Measurements from ENCODE around the gene CUL9. TPM values are rescaled to one million over a fixed set of nuclear protein-coding genes. Genes with fewer than 3 reads are reported as not detected.

CUL9 gene
- total RNA-seq, 5 donors from 2014 or later (not counting 1 experiment from before 2014, with no cell fraction given), result 92.5 to 107 (median 96.5) TPM

DNA sequence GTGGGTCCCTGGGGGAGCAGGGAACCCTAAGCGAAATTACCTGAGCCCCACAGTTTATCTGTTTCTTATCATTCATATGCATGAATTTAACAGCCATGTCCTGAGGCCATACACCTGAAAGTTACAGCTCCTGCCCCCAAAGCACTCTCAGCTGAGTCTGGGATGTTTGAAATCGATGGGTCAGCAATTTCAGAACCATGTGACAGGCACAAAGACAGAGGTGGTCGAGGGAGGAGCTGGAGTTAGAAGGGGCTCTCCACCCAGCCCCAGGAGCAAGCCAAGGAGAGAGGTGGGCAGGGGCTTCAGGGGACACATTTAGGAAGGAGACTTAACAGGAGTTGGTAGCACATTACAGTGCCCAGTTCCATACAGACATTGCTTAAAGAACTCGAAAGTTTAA, 76.2 kb downstream of the CUL9 start:
- no peaks in the 10 kb centered on the region for H3K9me3 ChIP-seq
- ATAC-seq (replicated peaks in 1 of 4), result no peak
- Mint-ChIP-seq H3K4me3 (no peak overlapping the region), H3K27ac (no peak overlapping the region), H3K9me3 (no peaks in the 10 kb centered on the region), H3K27me3 (peaks cover 10 to 18% of the 10 kb centered on the region in 2 donors), H3K36me3 (no peaks in the 10 kb centered on the region), H3K4me1 (no peaks in the 10 kb centered on the region)
- WGBS (ENCODE audit: insufficient coverage), result 89% methylated on average over 1 of the region's 4 CpGs
- H3K36me3 ChIP-seq (ENCODE audit: control insufficient read depth in 2 of 2, extremely low read depth in 1 of 2, insufficient read depth in 1 of 2, low read length in 1 of 2), result no peaks in the 10 kb centered on the region
- no peak overlapping the region for H3K4me3 ChIP-seq (ENCODE audit: control insufficient read depth in 1 of 2, extremely low read depth in 1 of 2, low read length in 1 of 2)
- no peak overlapping the region for H3K27ac ChIP-seq (ENCODE audit: low read length)
- CTCF ChIA-PET, result no interaction called here
- POLR2A ChIA-PET, result no interaction called here
- H3K4me1 ChIP-seq (ENCODE audit: control insufficient read depth in 1 of 2, extremely low read depth in 1 of 2, insufficient read depth in 2 of 2, low read length in 2 of 2), result peaks cover 0 to under 1% of the 10 kb centered on the region in 2 experiments
- DNase-seq, result no peak
- peaks cover 0 to 40% of the 10 kb centered on the region in 2 experiments for H3K27me3 ChIP-seq (replicated peaks in 1 of 2; ENCODE audit: control insufficient read depth in 2 of 2, extremely low read depth in 1 of 2, insufficient read depth in 2 of 2, low read length in 1 of 2)

DNA sequence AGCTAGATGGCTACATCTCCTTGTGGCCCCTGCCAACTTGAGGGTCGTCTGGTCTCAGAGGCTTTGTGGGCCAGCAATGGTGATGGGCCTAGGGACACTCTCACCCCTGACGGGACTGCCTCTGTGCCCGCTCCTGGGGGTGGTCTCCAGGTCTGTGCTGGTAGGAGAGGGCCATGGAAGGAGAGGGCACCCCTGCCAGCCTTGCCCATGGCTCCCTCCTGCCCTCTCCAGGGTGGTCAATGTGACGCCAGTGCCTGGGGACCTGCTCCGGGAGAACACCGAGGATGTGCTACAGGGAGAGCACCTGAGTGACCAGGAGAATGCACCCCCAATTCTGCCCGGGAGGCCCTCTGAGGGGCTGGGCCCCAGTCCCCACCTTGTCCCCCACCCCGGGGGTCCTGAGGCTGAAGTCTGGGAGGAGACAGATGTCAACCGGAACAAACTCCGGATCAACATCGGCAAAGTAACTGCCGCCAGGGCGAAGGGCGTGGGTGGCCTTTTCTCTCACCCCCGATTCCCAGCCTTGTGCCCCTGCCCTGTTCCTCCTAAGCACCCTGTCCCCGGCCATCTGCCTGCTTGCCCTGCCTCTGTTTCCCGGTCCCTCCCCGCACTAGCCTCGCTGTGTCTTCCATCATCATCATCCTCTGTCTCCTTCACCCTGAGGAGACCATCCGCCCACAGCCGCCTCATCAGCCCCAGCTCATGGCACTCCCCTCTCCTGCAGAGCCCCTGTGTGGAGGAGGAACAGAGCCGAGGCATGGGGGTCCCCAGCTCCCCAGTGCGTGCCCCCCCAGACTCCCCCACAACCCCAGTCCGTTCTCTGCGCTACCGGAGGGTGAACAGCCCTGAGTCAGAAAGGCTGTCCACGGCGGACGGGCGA, 77.1 kb downstream of the CUL9 start:
- Mint-ChIP-seq H3K27me3 (peaks cover 5 to 12% of the 10 kb centered on the region in 2 donors), H3K4me1 (peaks cover 1 to 6% (median 1%) of the 10 kb centered on the region in 3 donors), H3K27ac (no peak overlapping the region), H3K4me3 (no peak overlapping the region), H3K36me3 (no peaks in the 10 kb centered on the region), H3K9me3 (no peaks in the 10 kb centered on the region)
- Histone ChIP-seq H3K27ac (ENCODE audit: low read length) (no peak overlapping the region), H3K27me3 (replicated peaks in 1 of 2; ENCODE audit: control insufficient read depth in 2 of 2, extremely low read depth in 1 of 2, insufficient read depth in 2 of 2, low read length in 1 of 2) (peaks cover 0 to 37% of the 10 kb centered on the region in 2 experiments), H3K4me1 (ENCODE audit: control insufficient read depth in 1 of 2, extremely low read depth in 1 of 2, insufficient read depth in 2 of 2, low read length in 2 of 2) (peaks cover 0 to 6% of the 10 kb centered on the region in 2 experiments), H3K9me3 (no peaks in the 10 kb centered on the region), H3K4me3 (ENCODE audit: control insufficient read depth in 1 of 2, extremely low read depth in 1 of 2, low read length in 1 of 2) (no peak overlapping the region), H3K36me3 (ENCODE audit: control insufficient read depth in 2 of 2, extremely low read depth in 1 of 2, insufficient read depth in 1 of 2, low read length in 1 of 2) (no peaks in the 10 kb centered on the region)
- DNase-seq (no peak), ATAC-seq (replicated peaks in 1 of 4) (no peak)
- ChIA-PET POLR2A (no interaction called here), CTCF (interaction anchor here in 1 of 2 donors (0.6 kb wide), 1 partner anchor 50 kb away, joined by 3 read pairs; no protein-coding TSS in a partner anchor)
- WGBS (ENCODE audit: insufficient coverage), result 91% methylated on average over 20 of the region's 30 CpGs

DNA sequence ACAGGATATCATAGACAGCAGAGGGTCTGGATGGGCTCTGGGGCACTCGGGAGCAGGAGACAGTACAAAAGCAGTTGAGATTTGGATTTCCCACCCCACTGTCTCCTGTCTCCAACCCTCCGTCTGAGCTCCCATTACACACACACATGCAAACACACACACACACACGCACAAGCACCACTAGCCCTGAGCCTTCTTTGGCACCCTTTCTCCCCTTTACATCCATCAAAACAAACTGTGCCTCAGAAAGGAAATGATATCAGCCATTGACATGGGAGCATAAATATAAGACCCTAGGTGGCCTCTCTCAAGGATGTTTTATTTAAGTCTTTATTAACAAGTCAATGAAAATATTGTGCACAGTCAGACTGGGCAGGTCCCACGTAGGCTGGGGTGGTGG, 78.8 kb downstream of the CUL9 start:
- H3K4me3 Mint-ChIP-seq, result no peak overlapping the region
- peaks cover 1 to 6% (median 1%) of the 10 kb centered on the region in 3 donors for H3K4me1 Mint-ChIP-seq
- 86% methylated on average over 1 of the region's 4 CpGs for WGBS (ENCODE audit: insufficient coverage)
- Histone ChIP-seq H3K9me3 (no peaks in the 10 kb centered on the region), H3K4me1 (ENCODE audit: control insufficient read depth in 1 of 2, extremely low read depth in 1 of 2, insufficient read depth in 2 of 2, low read length in 2 of 2) (peaks cover 0 to 6% of the 10 kb centered on the region in 2 experiments), H3K27me3 (replicated peaks in 1 of 2; ENCODE audit: control insufficient read depth in 2 of 2, extremely low read depth in 1 of 2, insufficient read depth in 2 of 2, low read length in 1 of 2) (peaks cover 0 to 35% of the 10 kb centered on the region in 2 experiments), H3K27ac (ENCODE audit: low read length) (no peak overlapping the region), H3K4me3 (ENCODE audit: control insufficient read depth in 1 of 2, extremely low read depth in 1 of 2, low read length in 1 of 2) (no peak overlapping the region), H3K36me3 (ENCODE audit: control insufficient read depth in 2 of 2, extremely low read depth in 1 of 2, insufficient read depth in 1 of 2, low read length in 1 of 2) (no peaks in the 10 kb centered on the region)
- POLR2A ChIA-PET, result no interaction called here
- DNase-seq, result no peak
- no peak for ATAC-seq (replicated peaks in 1 of 4)
- CTCF ChIA-PET, result interaction anchor here (0.5 to 0.6 kb wide), 2 partner anchors 196 to 217 kb away, joined by 3 read pairs; partner anchors contain the start of gene TJAP1 (in 1 of the 2)
- peaks cover 3 to 6% of the 10 kb centered on the region in 2 donors for H3K27me3 Mint-ChIP-seq
- H3K27ac Mint-ChIP-seq, result no peak overlapping the region
- no peaks in the 10 kb centered on the region for H3K36me3 Mint-ChIP-seq
- H3K9me3 Mint-ChIP-seq, result no peaks in the 10 kb centered on the region

DNA sequence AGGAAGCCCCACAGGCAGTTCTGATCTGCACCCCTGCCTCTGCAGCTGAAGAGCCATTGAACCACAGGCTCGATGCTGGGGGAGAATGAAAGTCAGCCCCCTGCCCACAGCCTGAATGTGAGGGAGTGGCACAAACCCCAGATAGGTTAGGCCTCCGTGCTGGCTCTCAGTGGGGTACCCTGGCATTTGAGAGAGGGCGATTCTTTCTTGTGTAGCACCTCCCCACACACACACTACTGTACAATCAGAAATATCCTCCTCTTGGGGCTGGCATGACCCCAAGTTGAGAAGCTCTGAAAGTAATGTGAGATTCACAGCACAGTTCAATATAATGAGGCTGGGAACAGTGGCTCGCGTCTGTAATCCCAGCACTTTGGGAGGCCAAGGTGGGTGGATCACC, 79.2 kb downstream of the CUL9 start:
- DNase-seq, result no peak
- no peaks in the 10 kb centered on the region for H3K9me3 Mint-ChIP-seq
- H3K27ac ChIP-seq (ENCODE audit: low read length), result no peak overlapping the region
- no peak overlapping the region for H3K27ac Mint-ChIP-seq
- WGBS (ENCODE audit: insufficient coverage), result no CpG with 5 or more reads among the region's 5 CpGs
- CTCF ChIA-PET, result interaction anchor here in 1 of 2 donors (0.6 kb wide), 1 partner anchor 195 kb away, joined by 3 read pairs; no protein-coding TSS in a partner anchor
- H3K4me1 ChIP-seq (ENCODE audit: control insufficient read depth in 1 of 2, extremely low read depth in 1 of 2, insufficient read depth in 2 of 2, low read length in 2 of 2), result peaks cover 0 to 6% of the 10 kb centered on the region in 2 experiments
- no peaks in the 10 kb centered on the region for H3K36me3 Mint-ChIP-seq
- H3K4me1 Mint-ChIP-seq, result peaks cover 1 to 6% (median 1%) of the 10 kb centered on the region in 3 donors
- H3K36me3 ChIP-seq (ENCODE audit: control insufficient read depth in 2 of 2, extremely low read depth in 1 of 2, insufficient read depth in 1 of 2, low read length in 1 of 2), result no peaks in the 10 kb centered on the region
- no peak overlapping the region for H3K4me3 ChIP-seq (ENCODE audit: control insufficient read depth in 1 of 2, extremely low read depth in 1 of 2, low read length in 1 of 2)
- no peaks in the 10 kb centered on the region for H3K9me3 ChIP-seq
- POLR2A ChIA-PET, result no interaction called here
- H3K27me3 ChIP-seq (replicated peaks in 1 of 2; ENCODE audit: control insufficient read depth in 2 of 2, extremely low read depth in 1 of 2, insufficient read depth in 2 of 2, low read length in 1 of 2), result peaks cover 0 to 33% of the 10 kb centered on the region in 2 experiments
- no peak overlapping the region for H3K4me3 Mint-ChIP-seq
- ATAC-seq (replicated peaks in 1 of 4), result no peak
- H3K27me3 Mint-ChIP-seq, result peaks cover 3 to 6% of the 10 kb centered on the region in 2 donors

DNA sequence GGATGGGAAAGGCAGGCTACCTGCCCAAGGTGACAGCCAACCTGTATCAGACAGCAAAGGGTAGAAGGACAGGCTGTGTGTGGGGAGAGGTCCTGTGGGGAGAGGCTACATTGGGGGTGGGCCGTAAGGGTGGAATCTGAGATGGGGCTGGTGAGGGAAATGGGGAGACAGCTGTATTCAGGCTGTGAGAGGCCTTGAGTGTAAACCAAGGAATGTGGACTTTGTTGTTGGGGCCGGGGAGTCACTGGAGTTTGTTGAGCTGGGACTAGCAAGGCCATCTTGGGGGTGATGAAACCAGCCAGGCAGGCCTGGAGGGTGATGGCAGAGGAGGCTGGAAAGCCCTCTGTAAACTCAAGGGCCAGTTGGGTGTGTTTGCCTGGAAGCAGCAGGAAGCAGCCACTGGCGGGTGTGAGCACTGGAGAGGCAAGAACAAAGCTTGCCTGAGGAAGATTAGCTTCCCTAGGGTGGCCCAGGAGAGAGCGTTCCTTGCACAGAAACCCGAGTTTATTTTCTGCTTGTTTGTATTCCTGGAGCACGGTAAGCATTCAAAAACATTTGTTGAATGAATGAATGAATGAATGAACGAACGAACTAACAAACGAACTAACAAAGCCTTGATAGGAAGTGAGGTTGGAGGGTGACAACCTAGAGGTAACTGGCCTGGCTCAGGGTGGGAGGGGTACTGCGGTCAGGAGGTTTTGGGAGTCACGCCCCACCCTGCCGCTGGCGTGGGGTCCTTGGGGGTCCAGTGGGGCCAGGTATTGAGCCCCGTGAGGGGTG, 80.2 kb downstream of the CUL9 start:
- H3K4me1 Mint-ChIP-seq, result peaks cover 1 to 6% (median 1%) of the 10 kb centered on the region in 3 donors
- WGBS (ENCODE audit: insufficient coverage), result 91% methylated on average over 14 of the region's 14 CpGs
- no peak overlapping the region for H3K4me3 Mint-ChIP-seq
- H3K36me3 Mint-ChIP-seq, result no peaks in the 10 kb centered on the region
- CTCF ChIA-PET, result interaction anchor here (0.6 to 0.8 kb wide), 4 partner anchors 10 to 361 kb away, joined by 3 to 6 read pairs (median 3); no protein-coding TSS in a partner anchor
- Histone ChIP-seq H3K27me3 (replicated peaks in 1 of 2; ENCODE audit: control insufficient read depth in 2 of 2, extremely low read depth in 1 of 2, insufficient read depth in 2 of 2, low read length in 1 of 2) (peaks cover 0 to 26% of the 10 kb centered on the region in 2 experiments), H3K36me3 (ENCODE audit: control insufficient read depth in 2 of 2, extremely low read depth in 1 of 2, insufficient read depth in 1 of 2, low read length in 1 of 2) (no peaks in the 10 kb centered on the region), H3K4me3 (ENCODE audit: control insufficient read depth in 1 of 2, extremely low read depth in 1 of 2, low read length in 1 of 2) (no peak overlapping the region), H3K27ac (ENCODE audit: low read length) (no peak overlapping the region), H3K9me3 (no peaks in the 10 kb centered on the region), H3K4me1 (ENCODE audit: control insufficient read depth in 1 of 2, extremely low read depth in 1 of 2, insufficient read depth in 2 of 2, low read length in 2 of 2) (peaks cover 0 to 6% of the 10 kb centered on the region in 2 experiments)
- H3K27ac Mint-ChIP-seq, result no peak overlapping the region
- no peak for ATAC-seq (replicated peaks in 1 of 4)
- peaks cover under 1 to 6% of the 10 kb centered on the region in 2 donors for H3K27me3 Mint-ChIP-seq
- no peak for DNase-seq
- no peaks in the 10 kb centered on the region for H3K9me3 Mint-ChIP-seq
- POLR2A ChIA-PET, result no interaction called here

DNA sequence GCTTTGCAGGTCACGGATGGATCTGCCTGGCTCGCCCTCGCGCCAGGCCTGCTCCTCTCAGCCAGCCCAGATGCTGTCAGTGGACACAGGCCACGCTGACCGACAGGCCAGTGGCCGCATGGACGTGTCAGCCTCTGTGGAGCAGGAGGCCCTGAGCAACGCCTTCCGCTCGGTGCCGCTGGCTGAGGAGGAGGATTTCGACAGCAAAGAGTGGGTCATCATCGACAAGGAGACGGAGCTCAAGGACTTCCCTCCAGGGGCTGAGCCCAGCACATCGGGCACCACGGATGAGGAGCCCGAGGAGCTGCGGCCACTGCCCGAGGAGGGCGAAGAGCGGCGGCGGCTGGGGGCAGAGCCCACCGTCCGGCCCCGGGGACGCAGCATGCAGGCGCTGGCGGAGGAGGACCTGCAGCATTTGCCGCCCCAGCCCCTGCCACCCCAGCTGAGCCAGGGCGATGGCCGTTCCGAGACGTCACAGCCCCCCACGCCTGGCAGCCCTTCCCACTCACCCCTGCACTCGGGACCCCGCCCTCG, 80.9 kb downstream of the CUL9 start:
- CTCF ChIA-PET, result interaction anchor here in 1 of 2 donors (0.5 to 1.6 kb wide), 5 partner anchors 10 to 385 kb away, joined by 3 to 5 read pairs (median 4); no protein-coding TSS in a partner anchor
- WGBS (ENCODE audit: insufficient coverage), result 95% methylated on average over 25 of the region's 39 CpGs
- H3K36me3 ChIP-seq (ENCODE audit: control insufficient read depth in 2 of 2, extremely low read depth in 1 of 2, insufficient read depth in 1 of 2, low read length in 1 of 2), result no peaks in the 10 kb centered on the region
- POLR2A ChIA-PET, result no interaction called here
- no peak overlapping the region for H3K27ac Mint-ChIP-seq
- no peak overlapping the region for H3K27ac ChIP-seq (ENCODE audit: low read length)
- H3K4me1 ChIP-seq (ENCODE audit: control insufficient read depth in 1 of 2, extremely low read depth in 1 of 2, insufficient read depth in 2 of 2, low read length in 2 of 2), result peaks cover 0 to 6% of the 10 kb centered on the region in 2 experiments
- H3K9me3 Mint-ChIP-seq, result no peaks in the 10 kb centered on the region
- no peak overlapping the region for H3K4me3 ChIP-seq (ENCODE audit: control insufficient read depth in 1 of 2, extremely low read depth in 1 of 2, low read length in 1 of 2)
- no peak for ATAC-seq (replicated peaks in 1 of 4)
- no peak overlapping the region for H3K4me3 Mint-ChIP-seq
- H3K36me3 Mint-ChIP-seq, result no peaks in the 10 kb centered on the region
- peaks cover 1 to 6% (median 1%) of the 10 kb centered on the region in 3 donors for H3K4me1 Mint-ChIP-seq
- DNase-seq, result no peak
- H3K27me3 ChIP-seq (replicated peaks in 1 of 2; ENCODE audit: control insufficient read depth in 2 of 2, extremely low read depth in 1 of 2, insufficient read depth in 2 of 2, low read length in 1 of 2), result peaks cover 0 to 22% of the 10 kb centered on the region in 2 experiments
- H3K9me3 ChIP-seq, result no peaks in the 10 kb centered on the region
- peaks cover 0 to 7% of the 10 kb centered on the region in 2 donors for H3K27me3 Mint-ChIP-seq

Measured in T-cell (primary cell).